ENCODE results near the gene FLRT1.

- no peak for TF ChIP-seq CTCF (IDR thresholded peaks at IDR 0.05)
- TF ChIP-seq ZFX (IDR thresholded peaks at IDR 0.05; ENCODE audit: borderline replicate concordance), result no peak
These were observed 24.6 kb downstream of the FLRT1 start for GRCh38 chr11:64060263-64060860.

Data from 22Rv1 (cell line).